ENCODE results near the gene KIF3B. TPM values are rescaled to one million over a fixed set of nuclear protein-coding genes. Genes with fewer than 3 reads are reported as not detected.

Gene KIF3B
- polyA plus RNA-seq, 1 experiment, result 30.5 TPM

DNA sequence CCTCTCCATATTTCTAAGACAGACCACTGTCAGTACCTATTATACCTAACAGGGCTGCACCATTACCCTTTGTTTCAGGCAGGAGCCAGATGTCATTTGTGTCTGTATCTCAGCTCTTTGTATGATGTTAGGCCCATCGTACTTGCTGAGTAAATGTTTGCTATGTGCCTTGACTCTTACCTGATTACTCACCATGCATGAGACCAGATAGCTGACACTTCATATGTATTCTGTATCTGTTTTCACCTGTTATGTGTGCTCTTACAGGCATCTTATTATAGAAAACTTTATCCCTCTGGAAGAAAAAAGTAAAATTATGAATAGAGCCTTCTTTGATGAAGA is 49.0 kb downstream of the KIF3B start:
- ChIA-PET CTCF (no interaction called here), POLR2A (no interaction called here)
- Histone ChIP-seq H3K27me3 (ENCODE audit: control insufficient read depth, insufficient read depth, low read length) (no peaks in the 10 kb centered on the region), H3K9me3 (ENCODE audit: control insufficient read depth, insufficient read depth, low read length) (no peaks in the 10 kb centered on the region), H3K4me3 (ENCODE audit: low read depth, low read length) (no peak overlapping the region), H3K27ac (ENCODE audit: low read depth, low read length) (peak overlapping the region; percentile 33)
- TF ChIP-seq, protein P1, sequence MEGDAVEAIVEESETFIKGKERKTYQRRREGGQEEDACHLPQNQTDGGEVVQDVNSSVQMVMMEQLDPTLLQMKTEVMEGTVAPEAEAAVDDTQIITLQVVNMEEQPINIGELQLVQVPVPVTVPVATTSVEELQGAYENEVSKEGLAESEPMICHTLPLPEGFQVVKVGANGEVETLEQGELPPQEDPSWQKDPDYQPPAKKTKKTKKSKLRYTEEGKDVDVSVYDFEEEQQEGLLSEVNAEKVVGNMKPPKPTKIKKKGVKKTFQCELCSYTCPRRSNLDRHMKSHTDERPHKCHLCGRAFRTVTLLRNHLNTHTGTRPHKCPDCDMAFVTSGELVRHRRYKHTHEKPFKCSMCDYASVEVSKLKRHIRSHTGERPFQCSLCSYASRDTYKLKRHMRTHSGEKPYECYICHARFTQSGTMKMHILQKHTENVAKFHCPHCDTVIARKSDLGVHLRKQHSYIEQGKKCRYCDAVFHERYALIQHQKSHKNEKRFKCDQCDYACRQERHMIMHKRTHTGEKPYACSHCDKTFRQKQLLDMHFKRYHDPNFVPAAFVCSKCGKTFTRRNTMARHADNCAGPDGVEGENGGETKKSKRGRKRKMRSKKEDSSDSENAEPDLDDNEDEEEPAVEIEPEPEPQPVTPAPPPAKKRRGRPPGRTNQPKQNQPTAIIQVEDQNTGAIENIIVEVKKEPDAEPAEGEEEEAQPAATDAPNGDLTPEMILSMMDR (IDR thresholded peaks at IDR 0.05; ENCODE audit: low read depth, low read length), result no peak
- no peak for DNase-seq (ENCODE audit: low read depth, low spot score)

DNA sequence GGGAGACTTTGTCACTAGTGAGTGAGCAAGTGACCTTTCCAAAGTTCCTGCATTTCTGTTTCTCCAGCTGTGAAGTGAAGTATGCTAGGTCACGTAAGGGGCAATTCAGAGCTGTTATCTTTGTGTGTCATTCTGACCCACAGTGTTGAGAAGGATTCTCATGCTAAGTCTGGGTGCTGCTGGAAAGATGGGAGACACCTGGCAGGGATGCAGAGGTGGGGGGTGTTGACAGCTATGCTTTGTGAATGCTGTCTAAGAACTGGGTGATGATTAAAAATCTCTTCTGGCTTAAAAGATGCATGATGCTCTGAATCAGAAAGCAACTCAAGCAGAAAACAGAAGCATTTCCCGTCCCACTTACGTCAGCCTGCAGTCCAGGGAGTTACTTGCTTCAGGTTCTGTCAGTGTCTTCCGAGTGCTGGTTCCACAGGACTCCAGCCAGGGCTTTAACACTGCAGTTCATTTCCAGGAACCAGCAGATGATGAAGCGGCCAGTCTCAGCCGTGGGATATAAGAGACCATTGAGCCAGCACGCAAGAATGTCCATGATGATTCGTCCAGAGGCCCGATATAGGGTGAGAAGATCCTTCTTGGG is 49.7 kb downstream of the KIF3B start:
- peak; percentile 66 for DNase-seq (ENCODE audit: low read depth, low spot score)
- CTCF ChIA-PET, result interaction anchor here (1.3 kb wide), 1 partner anchor 10 kb away, joined by 4 read pairs; no protein-coding TSS in a partner anchor

DNA sequence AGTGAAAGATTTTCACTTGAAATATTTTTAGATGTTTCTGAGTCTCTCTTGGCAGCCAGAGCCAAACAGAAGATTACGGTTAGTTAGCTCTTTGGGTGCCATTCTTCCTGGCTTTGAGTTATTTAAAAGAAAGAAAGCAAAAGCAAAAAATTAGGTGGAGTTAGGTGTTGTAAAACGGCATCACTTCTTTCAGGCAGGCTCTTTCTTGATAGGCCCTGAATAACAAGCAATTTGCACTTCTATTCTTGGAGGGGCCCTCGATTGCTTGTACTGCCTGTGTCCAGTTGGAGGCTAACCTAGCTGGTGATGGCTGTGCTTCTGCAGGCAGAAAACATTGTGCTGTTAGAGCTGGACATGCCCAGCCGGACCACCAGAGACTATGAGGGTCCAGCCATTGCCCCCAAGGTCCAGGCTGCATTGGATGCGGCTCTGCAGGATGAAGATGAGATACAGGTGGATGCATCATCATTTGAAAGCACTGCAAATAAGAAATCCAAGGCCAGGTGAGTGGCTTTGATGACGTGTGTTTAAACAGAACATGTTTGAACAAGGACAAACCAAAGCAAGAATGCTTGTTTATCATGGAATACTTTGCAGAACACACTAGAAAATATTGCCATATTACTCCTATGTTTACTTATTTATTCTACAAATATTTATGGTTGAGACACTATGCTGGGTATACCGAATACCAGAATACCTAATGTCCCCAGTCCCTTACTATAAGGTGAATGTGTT is 52.5 kb downstream of the KIF3B start:
- DNase-seq (ENCODE audit: low read depth, low spot score), result no peak
- ChIA-PET POLR2A (no interaction called here), CTCF (no interaction called here)
- Histone ChIP-seq H3K27me3 (ENCODE audit: control insufficient read depth, insufficient read depth, low read length) (no peaks in the 10 kb centered on the region), H3K27ac (ENCODE audit: low read depth, low read length) (no peak overlapping the region), H3K9me3 (ENCODE audit: control insufficient read depth, insufficient read depth, low read length) (no peaks in the 10 kb centered on the region), H3K4me3 (ENCODE audit: low read depth, low read length) (no peak overlapping the region)
- TF ChIP-seq, protein P1 (IDR thresholded peaks at IDR 0.05; ENCODE audit: low read depth, low read length), result no peak

More for the DNA sequence above, 49.7 kb downstream of the KIF3B start:
- Histone ChIP-seq H3K27me3 (ENCODE audit: control insufficient read depth, insufficient read depth, low read length) (no peaks in the 10 kb centered on the region), H3K4me3 (ENCODE audit: low read depth, low read length) (no peak overlapping the region), H3K9me3 (ENCODE audit: control insufficient read depth, insufficient read depth, low read length) (no peaks in the 10 kb centered on the region), H3K27ac (ENCODE audit: low read depth, low read length) (peak overlapping the region; percentile 40)
- POLR2A ChIA-PET, result no interaction called here
- TF ChIP-seq, protein P1 (IDR thresholded peaks at IDR 0.05; ENCODE audit: low read depth, low read length), result no peak

GRCh38 chr20:32330555-32330897 is 53.1 kb downstream of the KIF3B start:
- no peak for DNase-seq (ENCODE audit: low read depth, low spot score)
- ChIA-PET CTCF (no interaction called here), POLR2A (no interaction called here)
- Histone ChIP-seq H3K4me3 (ENCODE audit: low read depth, low read length) (no peak overlapping the region), H3K9me3 (ENCODE audit: control insufficient read depth, insufficient read depth, low read length) (no peaks in the 10 kb centered on the region), H3K27me3 (ENCODE audit: control insufficient read depth, insufficient read depth, low read length) (no peaks in the 10 kb centered on the region), H3K27ac (ENCODE audit: low read depth, low read length) (no peak overlapping the region)
- TF ChIP-seq, protein P1 (IDR thresholded peaks at IDR 0.05; ENCODE audit: low read depth, low read length), result no peak

DNA sequence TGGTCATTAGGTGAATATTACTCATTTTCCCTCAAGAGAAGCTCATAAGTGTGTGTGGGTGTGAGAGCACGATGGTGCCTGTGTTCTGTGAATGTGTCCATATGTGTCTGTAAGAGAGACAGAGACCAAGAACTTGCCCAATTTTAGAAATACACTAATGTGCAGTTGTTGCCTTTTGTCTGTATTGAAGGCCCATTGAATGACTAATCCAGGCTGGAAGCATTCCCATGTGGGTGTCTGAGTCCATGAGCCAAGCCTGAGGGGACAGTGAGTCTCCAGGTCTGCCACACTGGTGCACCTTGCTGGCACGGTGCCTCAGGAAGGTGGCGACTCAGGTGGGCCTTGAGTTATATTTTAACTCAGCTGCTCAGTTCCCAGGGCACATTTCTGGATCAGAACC is 55.2 kb downstream of the KIF3B start:
- Histone ChIP-seq H3K4me3 (ENCODE audit: low read depth, low read length) (no peak overlapping the region), H3K27me3 (ENCODE audit: control insufficient read depth, insufficient read depth, low read length) (no peaks in the 10 kb centered on the region), H3K27ac (ENCODE audit: low read depth, low read length) (no peak overlapping the region), H3K9me3 (ENCODE audit: control insufficient read depth, insufficient read depth, low read length) (no peaks in the 10 kb centered on the region)
- ChIA-PET CTCF (no interaction called here), POLR2A (no interaction called here)
- TF ChIP-seq, protein P1 (IDR thresholded peaks at IDR 0.05; ENCODE audit: low read depth, low read length), result no peak
- no peak for DNase-seq (ENCODE audit: low read depth, low spot score)

Measured in AG04450 (cell line).